ENCODE data around the gene OR10R2. TPM values are rescaled to one million over a fixed set of nuclear protein-coding genes. Genes with fewer than 3 reads are reported as not detected.
"Not testable (repeated sequence)": the region's sequence is repeated elsewhere in the genome, so short reads cannot be mapped to it uniquely, and the experiment has no call there.

OR10R2 gene
- not detected in 2 replicates for polyA plus RNA-seq (2013)

GRCh38 chr1:158471920-158472319, at the start of gene OR10R2:
OR10R2 (plus strand) TSS chr1:158472220; CDS start chr1:158472326, 106 bp downstream.
- H4K91ac ChIP-seq (ENCODE audit: low read depth, low read length), result no peak within 1 kb of the TSS

GRCh38 chr1:158425027-158425426, 47.0 kb upstream of the OR10R2 start:
- Histone ChIP-seq H4K12ac (ENCODE audit: low read depth, low read length) (no peak overlapping the region), H3K4ac (ENCODE audit: low read depth, low read length) (no peak overlapping the region), H3K4me1 (ENCODE audit: control insufficient read depth in 1 of 2, insufficient read depth in 2 of 2, low read length in 2 of 2) (no peaks in the 10 kb centered on the region), H3K18ac (ENCODE audit: low read length) (no peak overlapping the region), H2BK5ac (ENCODE audit: low read depth, low read length, poor library complexity) (no peak overlapping the region), H3K4me3 (ENCODE audit: low read depth, low read length) (no peak overlapping the region), H2BK120ac (ENCODE audit: insufficient read depth, low read length, poor library complexity) (no peak overlapping the region), H3K27ac (ENCODE audit: low read depth, low read length) (no peak overlapping the region), H3K4me2 (ENCODE audit: low read length) (no peak overlapping the region), H3K27me3 (ENCODE audit: insufficient read depth, low read length) (no peaks in the 10 kb centered on the region), H3K14ac (ENCODE audit: low read length) (no peak overlapping the region), H4K91ac (ENCODE audit: low read depth, low read length) (no peak overlapping the region), H3K36me3 (ENCODE audit: control insufficient read depth in 1 of 2, insufficient read depth in 2 of 2, low read length in 2 of 2) (no peaks in the 10 kb centered on the region), H2AFZ (ENCODE audit: insufficient read depth, low read length, poor library complexity) (no peak overlapping the region), H3K9ac (ENCODE audit: low read length) (no peak overlapping the region), H3K79me2 (ENCODE audit: control insufficient read depth, insufficient read depth, low read length, poor library complexity) (no peaks in the 10 kb centered on the region), H2BK12ac (ENCODE audit: low read length) (no peak overlapping the region), H2AK5ac (ENCODE audit: low read length) (no peak overlapping the region), H3K9me3 (ENCODE audit: insufficient read depth, low read depth, low read length) (no peaks in the 10 kb centered on the region), H3K23ac (ENCODE audit: low read length) (no peak overlapping the region), H4K8ac (ENCODE audit: low read depth, low read length) (no peak overlapping the region), H3K79me1 (ENCODE audit: low read length) (no peaks in the 10 kb centered on the region)
- DNase-seq, result no peak

More at GRCh38 chr1:158471920-158472319, at the start of gene OR10R2:
- Histone ChIP-seq H2BK12ac (ENCODE audit: low read length) (no peak within 1 kb of the TSS), H3K18ac (ENCODE audit: low read length) (no peak within 1 kb of the TSS), H3K4ac (ENCODE audit: low read depth, low read length) (no peak within 1 kb of the TSS), H3K79me2 (ENCODE audit: control insufficient read depth, insufficient read depth, low read length, poor library complexity) (no peaks in the 10 kb centered on the region), H2BK5ac (ENCODE audit: low read depth, low read length, poor library complexity) (no peak within 1 kb of the TSS), H4K12ac (ENCODE audit: low read depth, low read length) (no peak within 1 kb of the TSS), H3K27me3 (ENCODE audit: insufficient read depth, low read length) (no peaks in the 10 kb centered on the region), H3K4me1 (ENCODE audit: control insufficient read depth in 1 of 2, insufficient read depth in 2 of 2, low read length in 2 of 2) (no peaks in the 10 kb centered on the region), H3K27ac (ENCODE audit: low read depth, low read length) (no peak within 1 kb of the TSS), H3K4me2 (ENCODE audit: low read length) (no peak within 1 kb of the TSS), H2AK5ac (ENCODE audit: low read length) (no peak within 1 kb of the TSS), H2BK120ac (ENCODE audit: insufficient read depth, low read length, poor library complexity) (no peak within 1 kb of the TSS), H2AFZ (ENCODE audit: insufficient read depth, low read length, poor library complexity) (no peak within 1 kb of the TSS), H3K9me3 (ENCODE audit: insufficient read depth, low read depth, low read length) (no peaks in the 10 kb centered on the region), H3K23ac (ENCODE audit: low read length) (no peak within 1 kb of the TSS), H3K36me3 (ENCODE audit: control insufficient read depth in 1 of 2, insufficient read depth in 2 of 2, low read length in 2 of 2) (no peaks in the 10 kb centered on the region), H3K9ac (ENCODE audit: low read length) (no peak within 1 kb of the TSS), H4K8ac (ENCODE audit: low read depth, low read length) (no peak within 1 kb of the TSS), H3K79me1 (ENCODE audit: low read length) (no peaks in the 10 kb centered on the region), H3K14ac (ENCODE audit: low read length) (no peak within 1 kb of the TSS), H3K4me3 (ENCODE audit: low read depth, low read length) (no peak within 1 kb of the TSS)
- DNase-seq, result no peak

GRCh38 chr1:158426137-158426536, 45.9 kb upstream of the OR10R2 start, which contains the start of gene OR10K2:
OR10K2 (minus strand) TSS chr1:158426237; CDS start chr1:158420866, 5,371 bp downstream.
- Histone ChIP-seq H2AK5ac (ENCODE audit: low read length) (no peak within 1 kb of the TSS), H3K4me1 (ENCODE audit: control insufficient read depth in 1 of 2, insufficient read depth in 2 of 2, low read length in 2 of 2) (no peaks in the 10 kb centered on the region), H4K91ac (ENCODE audit: low read depth, low read length) (no peak within 1 kb of the TSS), H3K23ac (ENCODE audit: low read length) (no peak within 1 kb of the TSS), H3K9me3 (ENCODE audit: insufficient read depth, low read depth, low read length) (no peaks in the 10 kb centered on the region), H3K4ac (ENCODE audit: low read depth, low read length) (no peak within 1 kb of the TSS), H3K36me3 (ENCODE audit: control insufficient read depth in 1 of 2, insufficient read depth in 2 of 2, low read length in 2 of 2) (no peaks in the 10 kb centered on the region), H3K27me3 (ENCODE audit: insufficient read depth, low read length) (no peaks in the 10 kb centered on the region), H3K4me3 (ENCODE audit: low read depth, low read length) (no peak within 1 kb of the TSS), H2BK5ac (ENCODE audit: low read depth, low read length, poor library complexity) (no peak within 1 kb of the TSS), H3K4me2 (ENCODE audit: low read length) (no peak within 1 kb of the TSS), H3K18ac (ENCODE audit: low read length) (no peak within 1 kb of the TSS), H3K79me1 (ENCODE audit: low read length) (no peaks in the 10 kb centered on the region), H2BK12ac (ENCODE audit: low read length) (no peak within 1 kb of the TSS), H3K9ac (ENCODE audit: low read length) (no peak within 1 kb of the TSS), H4K12ac (ENCODE audit: low read depth, low read length) (no peak within 1 kb of the TSS), H2AFZ (ENCODE audit: insufficient read depth, low read length, poor library complexity) (no peak within 1 kb of the TSS), H4K8ac (ENCODE audit: low read depth, low read length) (no peak within 1 kb of the TSS), H2BK120ac (ENCODE audit: insufficient read depth, low read length, poor library complexity) (no peak within 1 kb of the TSS), H3K14ac (ENCODE audit: low read length) (no peak within 1 kb of the TSS), H3K27ac (ENCODE audit: low read depth, low read length) (no peak within 1 kb of the TSS), H3K79me2 (ENCODE audit: control insufficient read depth, insufficient read depth, low read length, poor library complexity) (no peaks in the 10 kb centered on the region)
- no CpG with 5 or more reads among the region's 1 CpG for WGBS (ENCODE audit: extremely low coverage, insufficient coverage, insufficient read length)
- no peak for DNase-seq

GRCh38 chr1:158430163-158430562, 41.9 kb upstream of the OR10R2 start:
- not testable (repeated sequence) for H2BK5ac ChIP-seq (ENCODE audit: low read depth, low read length, poor library complexity); H3K14ac ChIP-seq (ENCODE audit: low read length); DNase-seq; H4K12ac ChIP-seq (ENCODE audit: low read depth, low read length); H3K79me2 ChIP-seq (ENCODE audit: control insufficient read depth, insufficient read depth, low read length, poor library complexity); H3K9me3 ChIP-seq (ENCODE audit: insufficient read depth, low read depth, low read length); H3K4me3 ChIP-seq (ENCODE audit: low read depth, low read length); H3K4me1 ChIP-seq (ENCODE audit: control insufficient read depth in 1 of 2, insufficient read depth in 2 of 2, low read length in 2 of 2); H2BK12ac ChIP-seq (ENCODE audit: low read length); H3K9ac ChIP-seq (ENCODE audit: low read length); H3K27me3 ChIP-seq (ENCODE audit: insufficient read depth, low read length); H3K4ac ChIP-seq (ENCODE audit: low read depth, low read length); H4K91ac ChIP-seq (ENCODE audit: low read depth, low read length); H2AK5ac ChIP-seq (ENCODE audit: low read length); H3K4me2 ChIP-seq (ENCODE audit: low read length); H3K18ac ChIP-seq (ENCODE audit: low read length); H3K27ac ChIP-seq (ENCODE audit: low read depth, low read length); H4K8ac ChIP-seq (ENCODE audit: low read depth, low read length); H3K36me3 ChIP-seq (ENCODE audit: control insufficient read depth in 1 of 2, insufficient read depth in 2 of 2, low read length in 2 of 2); H3K79me1 ChIP-seq (ENCODE audit: low read length); H3K23ac ChIP-seq (ENCODE audit: low read length); H2BK120ac ChIP-seq (ENCODE audit: insufficient read depth, low read length, poor library complexity); H2AFZ ChIP-seq (ENCODE audit: insufficient read depth, low read length, poor library complexity)
- WGBS (ENCODE audit: extremely low coverage, insufficient coverage, insufficient read length), result no CpG with 5 or more reads among the region's 3 CpGs

Data from trophoblast cell (in vitro differentiated cells and primary cell).